SK-N-SH (cell line): ENCODE results near the gene COL23A1. TPM values are rescaled to one million over a fixed set of nuclear protein-coding genes. Genes with fewer than 3 reads are reported as not detected.

Experiments used
- CTCF ChIA-PET: fragments of 300-600, 350-600 bp; formaldehyde crosslinking; extraction: SDS; loops from one replicate; lab custom pipeline; 2021; lab: Yijun Ruan, JAX
- POLR2A ChIA-PET: fragments of 350-600 bp; sonication (Branson Sonifier 250); formaldehyde crosslinking; extraction: SDS; loops from one replicate; lab custom pipeline; 2020; ENCODE audit warnings: antibody characterized with exemption, inconsistent platforms; lab: Yijun Ruan, JAX
- DNase-seq: peaks from one replicate; pipeline ENCODE4 v3.0.0; 2012
- H2AFZ ChIP-seq: fragments of 200-600 bp; sonication (generic); 2 replicates; pipeline ENCODE4 v1.8.1; 2016; ENCODE audit warnings: antibody characterized with exemption, mild to moderate bottlenecking, low read depth
- H3F3A ChIP-seq: fragments of 200-600 bp; sonication (generic); replicated peaks from 2 replicates; pipeline ENCODE3; 2016; ENCODE audit warnings: antibody characterized with exemption, mild to moderate bottlenecking; ENCODE audit not compliant: insufficient read depth
- H3K27ac ChIP-seq, 2 experiments: fragments of 200-500 bp in 1 of 2; fragments of 200-600 bp in 1 of 2; sonication (Bioruptor generic) in 1 of 2; sonication (generic), shearing (Covaris generic) in 1 of 2; 2 replicates each; pipeline versions ENCODE4 v1.5.1 to v1.6.1; 2014 to 2016; ENCODE audit warnings: low read depth in 2 of 2, inconsistent platforms in 1 of 2, low read length in 1 of 2, mild to moderate bottlenecking in 1 of 2, mixed read lengths in 1 of 2
- H3K27me3 ChIP-seq: fragments of 200-600 bp; sonication (generic), shearing (Covaris generic); 2 replicates; pipeline ENCODE4 v1.6.1; 2016; ENCODE audit warnings: mixed run types; ENCODE audit not compliant: insufficient read depth
- H3K36me3 ChIP-seq, 2 experiments: fragments of 200-500 bp in 1 of 2; fragments of 200-600 bp in 1 of 2; sonication (Bioruptor generic) in 1 of 2; sonication (generic) in 1 of 2; replicated peaks in 1 of 2; 2 replicates each; pipeline versions ENCODE3 to v1.5.1; 2014 to 2016; ENCODE audit warnings: low read length in 1 of 2, mild to moderate bottlenecking in 1 of 2; ENCODE audit not compliant: insufficient read depth in 2 of 2, control insufficient read depth in 1 of 2
- H3K4me1 ChIP-seq, 2 experiments: fragments of 200-500 bp in 1 of 2; fragments of 200-600 bp in 1 of 2; sonication (Bioruptor generic) in 1 of 2; sonication (generic), shearing (Covaris generic) in 1 of 2; 2 replicates each; pipeline versions ENCODE4 v1.5.1 to v1.6.1; 2014 to 2016; ENCODE audit warnings: low read depth in 1 of 2, low read length in 1 of 2, mixed run types in 1 of 2; ENCODE audit not compliant: insufficient read depth in 2 of 2, control insufficient read depth in 1 of 2
- H3K4me2 ChIP-seq: fragments of 200-600 bp; sonication (generic), shearing (Covaris generic); 2 replicates; pipeline ENCODE4 v1.6.1; 2017; ENCODE audit warnings: mixed run types
- H3K4me3 ChIP-seq, 2 experiments: fragments of 200-500 bp in 1 of 2; fragments of 200-600 bp in 1 of 2; sonication (Bioruptor generic) in 1 of 2; sonication (generic), shearing (Covaris generic) in 1 of 2; 2 replicates each; pipeline versions ENCODE4 v1.5.1 to v1.8.1; 2014 to 2016; ENCODE audit warnings: low read depth in 2 of 2, inconsistent platforms in 1 of 2, low read length in 1 of 2, mild to moderate bottlenecking in 1 of 2, mixed read lengths in 1 of 2, moderate library complexity in 1 of 2
- H3K79me2 ChIP-seq: fragments of 200-600 bp; sonication (generic); 2 replicates; pipeline ENCODE4 v1.8.1; 2017; ENCODE audit warnings: mild to moderate bottlenecking; ENCODE audit not compliant: insufficient read depth
- H3K9ac ChIP-seq: fragments of 200-600 bp; sonication (generic); 2 replicates; pipeline ENCODE4 v1.6.1; 2017; ENCODE audit warnings: mixed run types
- H3K9me2 ChIP-seq: fragments of 200-600 bp; sonication (generic); 2 replicates; pipeline ENCODE4 v1.6.1; 2017; ENCODE audit warnings: mixed run types
- H3K9me3 ChIP-seq: fragments of 200-600 bp; sonication (generic); 2 replicates; pipeline ENCODE4 v1.6.1; 2017; ENCODE audit warnings: mixed run types, mild to moderate bottlenecking, moderate library complexity
- H4K20me1 ChIP-seq: fragments of 200-600 bp; sonication (generic); 2 replicates; pipeline ENCODE4 v1.6.1; 2017; ENCODE audit warnings: mild to moderate bottlenecking, mixed run types; ENCODE audit not compliant: insufficient read depth
- FOSL2 ChIP-seq: IDR thresholded peaks from 2 replicates; pipeline ENCODE4 v1.4.0; 2012; ENCODE audit warnings: low read depth, mild to moderate bottlenecking, moderate library complexity, borderline replicate concordance
- GATA2 ChIP-seq: sonication (generic); formaldehyde crosslinking; IDR thresholded peaks from 2 replicates; pipeline ENCODE4 v1.5.0; 2020; ENCODE audit warnings: mild to moderate bottlenecking, missing genetic modification reagents
- MEF2A ChIP-seq: IDR thresholded peaks from 2 replicates; pipeline ENCODE4 v1.4.0; 2012; ENCODE audit warnings: low read depth, borderline replicate concordance
- MXI1 ChIP-seq: IDR thresholded peaks from 2 replicates; pipeline ENCODE4 v1.6.1; 2012; ENCODE audit warnings: mild to moderate bottlenecking, low read depth, low read length, improper control_type of control experiment
- NFIC ChIP-seq: IDR thresholded peaks from 2 replicates; pipeline ENCODE4 v1.4.0; 2012; ENCODE audit warnings: borderline replicate concordance
- RFX5 ChIP-seq: IDR thresholded peaks from 2 replicates; pipeline ENCODE4 v1.6.1; 2012; ENCODE audit warnings: mild to moderate bottlenecking, improper control_type of control experiment, low read length
- SMC3 ChIP-seq: IDR thresholded peaks from 2 replicates; pipeline ENCODE4 v1.6.1; 2012; ENCODE audit warnings: low read depth, low read length, improper control_type of control experiment
- WGBS: methylation state at CpG from one replicate; pipeline ENCODE4 v1.1.6; 2017; ENCODE audit warnings: low lambda C conversion rate; 5-methylcytosine and 5-hydroxymethylcytosine counted together
- polyA plus RNA-seq, 3 experiments: library from polyadenylated mRNA; depleted of rRNA; stranded (reverse); fragments of >200 nt; gene quantifications; 2 replicates each; pipeline ENCODE4 v1.2.3, GENCODE V29; 2012
- TF ChIP-seq, protein P1 (sequence below): IDR thresholded peaks from 2 replicates; pipeline ENCODE4 v1.6.1; 2012; ENCODE audit warnings: mild to moderate bottlenecking, low read depth, low read length, moderate library complexity
- TF ChIP-seq, protein P2 (sequence below): IDR thresholded peaks from 2 replicates; pipeline ENCODE4 v1.4.0; 2012; ENCODE audit warnings: low read depth, borderline replicate concordance
- TF ChIP-seq, protein P3 (sequence below): IDR thresholded peaks from 2 replicates; pipeline ENCODE4; 2012

The COL23A1 gene
- polyA plus RNA-seq, 1 of the 3 experiments (the other 2 are of a cell fraction), result 0.10 TPM

DNA sequence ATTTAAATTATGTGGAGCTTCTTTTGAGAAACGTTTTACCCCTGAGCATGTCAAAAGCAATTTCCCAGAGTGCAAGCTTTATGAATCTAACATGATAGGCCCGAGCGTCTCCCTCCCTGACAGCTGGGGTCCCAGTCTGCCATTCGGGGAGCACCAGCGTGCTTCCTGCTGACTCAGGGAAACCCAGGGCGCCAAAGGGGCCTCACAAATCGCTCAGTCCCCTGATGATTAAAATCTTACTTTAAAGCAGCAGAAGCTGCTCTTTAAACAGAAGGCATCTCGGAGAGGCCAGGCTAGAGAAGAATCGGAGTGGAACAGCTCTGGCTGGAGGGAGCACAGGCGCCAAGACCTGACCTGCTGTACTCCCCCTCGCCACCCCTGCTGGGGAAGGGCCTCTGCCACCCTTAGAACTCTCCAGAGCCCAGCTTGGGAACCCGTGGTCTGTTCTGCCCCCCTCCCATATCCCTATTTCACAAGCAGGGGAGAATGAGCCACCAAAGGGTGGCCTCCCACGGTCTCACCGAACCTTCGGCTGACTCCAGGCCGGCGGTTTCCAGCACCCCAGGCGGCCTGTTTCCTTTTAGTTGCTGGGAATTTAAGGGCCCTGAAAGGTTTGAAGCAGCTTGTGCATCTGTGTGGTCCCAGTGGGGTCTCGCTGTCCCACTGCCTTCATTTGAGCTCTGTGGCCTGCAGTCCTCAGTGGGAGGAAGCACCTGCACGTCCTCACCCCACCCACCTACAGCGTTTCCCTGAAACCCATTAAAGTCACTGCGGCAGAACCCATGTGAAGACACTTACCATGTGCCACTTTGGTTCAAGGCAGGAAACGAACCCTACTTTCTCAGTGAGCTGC, 147.6 kb downstream of the COL23A1 start (continued):
- TF ChIP-seq, protein P1, sequence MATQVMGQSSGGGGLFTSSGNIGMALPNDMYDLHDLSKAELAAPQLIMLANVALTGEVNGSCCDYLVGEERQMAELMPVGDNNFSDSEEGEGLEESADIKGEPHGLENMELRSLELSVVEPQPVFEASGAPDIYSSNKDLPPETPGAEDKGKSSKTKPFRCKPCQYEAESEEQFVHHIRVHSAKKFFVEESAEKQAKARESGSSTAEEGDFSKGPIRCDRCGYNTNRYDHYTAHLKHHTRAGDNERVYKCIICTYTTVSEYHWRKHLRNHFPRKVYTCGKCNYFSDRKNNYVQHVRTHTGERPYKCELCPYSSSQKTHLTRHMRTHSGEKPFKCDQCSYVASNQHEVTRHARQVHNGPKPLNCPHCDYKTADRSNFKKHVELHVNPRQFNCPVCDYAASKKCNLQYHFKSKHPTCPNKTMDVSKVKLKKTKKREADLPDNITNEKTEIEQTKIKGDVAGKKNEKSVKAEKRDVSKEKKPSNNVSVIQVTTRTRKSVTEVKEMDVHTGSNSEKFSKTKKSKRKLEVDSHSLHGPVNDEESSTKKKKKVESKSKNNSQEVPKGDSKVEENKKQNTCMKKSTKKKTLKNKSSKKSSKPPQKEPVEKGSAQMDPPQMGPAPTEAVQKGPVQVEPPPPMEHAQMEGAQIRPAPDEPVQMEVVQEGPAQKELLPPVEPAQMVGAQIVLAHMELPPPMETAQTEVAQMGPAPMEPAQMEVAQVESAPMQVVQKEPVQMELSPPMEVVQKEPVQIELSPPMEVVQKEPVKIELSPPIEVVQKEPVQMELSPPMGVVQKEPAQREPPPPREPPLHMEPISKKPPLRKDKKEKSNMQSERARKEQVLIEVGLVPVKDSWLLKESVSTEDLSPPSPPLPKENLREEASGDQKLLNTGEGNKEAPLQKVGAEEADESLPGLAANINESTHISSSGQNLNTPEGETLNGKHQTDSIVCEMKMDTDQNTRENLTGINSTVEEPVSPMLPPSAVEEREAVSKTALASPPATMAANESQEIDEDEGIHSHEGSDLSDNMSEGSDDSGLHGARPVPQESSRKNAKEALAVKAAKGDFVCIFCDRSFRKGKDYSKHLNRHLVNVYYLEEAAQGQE, result no peak
- TF ChIP-seq MEF2A, result no peak
- no peak for TF ChIP-seq RFX5

DNA sequence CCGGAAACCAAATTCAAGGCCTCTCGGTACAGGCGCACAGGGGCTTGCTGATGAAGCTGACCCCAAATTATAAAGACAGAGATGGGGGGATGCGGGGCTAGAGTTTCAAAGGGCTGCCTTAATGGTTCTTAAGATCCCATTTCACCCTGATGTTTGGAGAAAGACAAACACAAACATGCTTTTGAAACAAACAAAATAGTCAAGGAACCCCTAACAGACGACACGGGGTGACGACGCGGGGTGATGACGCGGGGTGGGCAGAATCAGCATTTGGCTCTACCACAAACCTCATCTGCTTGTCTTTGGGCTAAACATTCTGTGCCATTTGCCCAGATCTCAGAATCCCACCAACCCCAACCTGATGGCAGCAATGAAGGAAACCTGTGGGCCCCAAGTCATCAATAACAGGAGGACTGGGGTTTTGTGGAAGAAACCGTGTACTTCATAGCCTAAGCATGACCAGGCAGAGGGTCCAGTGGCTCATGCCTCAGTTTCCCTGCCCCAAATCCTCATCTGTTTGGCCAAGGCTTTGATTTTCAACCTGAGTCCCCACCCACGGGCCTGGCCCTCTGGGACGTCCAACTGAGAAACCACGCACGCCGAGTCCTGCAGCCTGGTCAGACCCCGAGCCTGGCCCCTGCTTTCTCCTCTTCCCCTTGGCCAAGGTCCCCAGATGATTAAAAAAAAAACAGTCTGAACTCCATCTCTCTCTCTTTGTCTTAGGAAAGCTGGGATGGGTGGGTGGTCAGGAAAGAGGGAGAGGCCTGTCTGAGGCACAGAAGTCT, 148.5 kb downstream of the COL23A1 start:
- 73% methylated on average over 18 of the region's 18 CpGs for WGBS
- CTCF ChIA-PET, result interaction anchor here (1.1 to 1.7 kb wide), 3 partner anchors 8 to 158 kb away, joined by 3 to 11 read pairs (median 3); no protein-coding TSS in a partner anchor
- no peak overlapping the region for H3K4me2 ChIP-seq

More for the DNA sequence above, 148.5 kb downstream of the COL23A1 start:
- Histone ChIP-seq H3K9me3 (peaks cover 4% of the 10 kb centered on the region; the same call in 1 of the 2 replicates), H3K27me3 (no peaks in the 10 kb centered on the region), H3K4me1 (peaks cover 0 to 34% of the 10 kb centered on the region in 2 experiments; a peak in 1 of 4 replicates), H4K20me1 (no peaks in the 10 kb centered on the region), H3K4me3 (no peak overlapping the region), H3K36me3 (no peaks in the 10 kb centered on the region), H3K9me2 (no peaks in the 10 kb centered on the region), H3K27ac (no peak overlapping the region), H2AFZ (no peak overlapping the region), H3F3A (no peaks in the 10 kb centered on the region), H3K79me2 (no peaks in the 10 kb centered on the region), H3K9ac (no peak overlapping the region)
- POLR2A ChIA-PET, result no interaction called here
- no peak for DNase-seq
- TF ChIP-seq SMC3 (no peak), GATA2 (CRISPR knock-in tag) (no peak), NFIC (no peak), RFX5 (no peak), MXI1 (no peak), FOSL2 (no peak)
- TF ChIP-seq, protein P2, sequence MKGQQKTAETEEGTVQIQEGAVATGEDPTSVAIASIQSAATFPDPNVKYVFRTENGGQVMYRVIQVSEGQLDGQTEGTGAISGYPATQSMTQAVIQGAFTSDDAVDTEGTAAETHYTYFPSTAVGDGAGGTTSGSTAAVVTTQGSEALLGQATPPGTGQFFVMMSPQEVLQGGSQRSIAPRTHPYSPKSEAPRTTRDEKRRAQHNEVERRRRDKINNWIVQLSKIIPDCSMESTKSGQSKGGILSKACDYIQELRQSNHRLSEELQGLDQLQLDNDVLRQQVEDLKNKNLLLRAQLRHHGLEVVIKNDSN, result no peak
- TF ChIP-seq, protein P3, sequence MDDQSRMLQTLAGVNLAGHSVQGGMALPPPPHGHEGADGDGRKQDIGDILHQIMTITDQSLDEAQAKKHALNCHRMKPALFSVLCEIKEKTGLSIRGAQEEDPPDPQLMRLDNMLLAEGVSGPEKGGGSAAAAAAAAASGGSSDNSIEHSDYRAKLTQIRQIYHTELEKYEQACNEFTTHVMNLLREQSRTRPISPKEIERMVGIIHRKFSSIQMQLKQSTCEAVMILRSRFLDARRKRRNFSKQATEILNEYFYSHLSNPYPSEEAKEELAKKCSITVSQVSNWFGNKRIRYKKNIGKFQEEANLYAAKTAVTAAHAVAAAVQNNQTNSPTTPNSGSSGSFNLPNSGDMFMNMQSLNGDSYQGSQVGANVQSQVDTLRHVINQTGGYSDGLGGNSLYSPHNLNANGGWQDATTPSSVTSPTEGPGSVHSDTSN, result no peak
